ENCODE results near the gene MED28.

- no peak for TF ChIP-seq CTCF (conservative IDR thresholded peaks at IDR 0.05; ENCODE audit: low read length)
- TF ChIP-seq EZH2phosphoT487 (IDR thresholded peaks at IDR 0.05; ENCODE audit: borderline replicate concordance): no peak
Observed at GRCh38 chr4:17657090-17657489, 42.6 kb downstream of the MED28 start.
